IMR-90 (cell line): ENCODE measurements around the gene CEP128. TPM values are rescaled to one million over a fixed set of nuclear protein-coding genes. Genes with fewer than 3 reads are reported as not detected.
A peak's percentile ranks its signal among the peaks of the same experiment; 100 is the strongest.

Experiments used
- ATAC-seq: fragments of 200-7000 bp; cut with Tn5 transposase; 2 replicates; pipeline ENCODE4 v1.9.1; 2020; ENCODE audit warnings: low read depth, mild to moderate bottlenecking, moderate library complexity
- BruUV-seq: library from RNA; stranded (reverse); fragments of 400-500 nt; replicated peaks from 2 replicates; lab custom pipeline; 2021; lab: Mats Ljungman, UMichigan
- CTCF ChIA-PET: fragments of 300-600 bp; formaldehyde crosslinking; extraction: SDS; loops from one replicate; lab custom pipeline; 2021; ENCODE audit warnings: antibody characterized with exemption; lab: Yijun Ruan, JAX
- POLR2A ChIA-PET: fragments of 300-600 bp; sonication (Branson Sonifier 250); formaldehyde crosslinking; loops from one replicate; lab custom pipeline; 2022; ENCODE audit warnings: antibody characterized with exemption; ENCODE audit not compliant: unreplicated experiment; lab: Charles Lee
- DNase-seq: peaks from one replicate; pipeline ENCODE4 v3.0.0; 2013
- H2AFZ ChIP-seq: replicated peaks from 2 replicates; pipeline ENCODE3; 2013; ENCODE audit warnings: low read length, mild to moderate bottlenecking; ENCODE audit not compliant: poor library complexity
- H2AK5ac ChIP-seq: 2 replicates; pipeline ENCODE4 v1.6.1; 2013; ENCODE audit warnings: low read depth, low read length, inconsistent platforms
- H2AK9ac ChIP-seq: replicated peaks from 2 replicates; pipeline ENCODE3; 2013; ENCODE audit warnings: mild to moderate bottlenecking, low read depth, low read length, moderate library complexity; ENCODE audit not compliant: poor library complexity
- H2BK120ac ChIP-seq: 2 replicates; pipeline ENCODE4 v1.6.1; 2013; ENCODE audit warnings: low read depth, low read length, inconsistent platforms
- H2BK15ac ChIP-seq: 3 replicates; pipeline ENCODE4 v1.6.1; 2013; ENCODE audit warnings: low read depth, low read length, inconsistent platforms
- H2BK20ac ChIP-seq: 2 replicates; pipeline ENCODE4 v1.6.1; 2013; ENCODE audit warnings: low read depth, mild to moderate bottlenecking, inconsistent platforms, low read length, moderate library complexity
- H2BK5ac ChIP-seq: 2 replicates; pipeline ENCODE4 v1.6.1; 2013; ENCODE audit warnings: mild to moderate bottlenecking, low read depth, low read length, inconsistent platforms; ENCODE audit not compliant: poor library complexity, severe bottlenecking
- H3K14ac ChIP-seq: replicated peaks from 2 replicates; pipeline ENCODE4 v1.6.1; 2013; ENCODE audit warnings: low read depth, low read length, inconsistent platforms
- H3K18ac ChIP-seq: 2 replicates; pipeline ENCODE4 v1.6.1; 2013; ENCODE audit warnings: low read depth, low read length, control low read depth
- H3K23ac ChIP-seq: 2 replicates; pipeline ENCODE4 v1.6.1; 2013; ENCODE audit warnings: low read depth, low read length, inconsistent platforms
- H3K27ac ChIP-seq: 2 replicates; pipeline ENCODE4 v1.5.1; 2013; ENCODE audit warnings: mild to moderate bottlenecking, control low read depth, low read length; ENCODE audit not compliant: insufficient read depth
- H3K27me3 ChIP-seq: 2 replicates; pipeline ENCODE4 v1.6.1; 2013; ENCODE audit warnings: low read length; ENCODE audit not compliant: control insufficient read depth, insufficient read depth
- H3K36me3 ChIP-seq: 2 replicates; pipeline ENCODE4 v1.6.1; 2013; ENCODE audit warnings: low read length, mixed read lengths; ENCODE audit not compliant: control insufficient read depth, insufficient read depth
- H3K4ac ChIP-seq: 2 replicates; pipeline ENCODE4 v1.6.1; 2013; ENCODE audit warnings: low read depth, low read length, inconsistent platforms
- H3K4me1 ChIP-seq: 2 replicates; pipeline ENCODE4 v1.6.1; 2013; ENCODE audit warnings: low read length, mixed read lengths; ENCODE audit not compliant: control insufficient read depth, insufficient read depth
- H3K4me2 ChIP-seq: 2 replicates; pipeline ENCODE4 v1.6.1; 2013; ENCODE audit warnings: low read depth, mild to moderate bottlenecking, control low read depth, low read length, moderate library complexity
- H3K4me3 ChIP-seq: 2 replicates; pipeline ENCODE4 v1.5.1; 2013; ENCODE audit warnings: low read depth, mild to moderate bottlenecking, control low read depth, low read length, moderate library complexity; ENCODE audit not compliant: insufficient read depth
- H3K56ac ChIP-seq: 2 replicates; pipeline ENCODE4 v1.6.1; 2013; ENCODE audit warnings: low read length, inconsistent platforms; ENCODE audit not compliant: insufficient read depth; ENCODE audit errors: extremely low read depth
- H3K79me1 ChIP-seq, 2 experiments: 2 replicates each; pipeline ENCODE4 v1.6.1; 2013; ENCODE audit warnings: low read length in 2 of 2, inconsistent platforms in 1 of 2, low read depth in 1 of 2
- H3K9ac ChIP-seq: 2 replicates; pipeline ENCODE4 v1.6.1; 2013; ENCODE audit warnings: low read depth, low read length, control low read depth
- H3K9me1 ChIP-seq: 2 replicates; pipeline ENCODE4 v1.6.1; 2013; ENCODE audit warnings: low read length, inconsistent platforms; ENCODE audit not compliant: insufficient read depth
- H3K9me3 ChIP-seq: 2 replicates; pipeline ENCODE4 v1.6.1; 2013; ENCODE audit warnings: low read length; ENCODE audit not compliant: control insufficient read depth, insufficient read depth
- H4K20me1 ChIP-seq: 2 replicates; pipeline ENCODE4 v1.6.1; 2013; ENCODE audit warnings: low read length, inconsistent platforms; ENCODE audit not compliant: insufficient read depth
- H4K5ac ChIP-seq: 2 replicates; pipeline ENCODE4 v1.6.1; 2013; ENCODE audit warnings: mild to moderate bottlenecking, low read depth, low read length, control low read depth
- H4K8ac ChIP-seq, 2 experiments: 2 replicates each; pipeline ENCODE4 v1.6.1; 2013; ENCODE audit warnings: low read depth in 2 of 2, low read length in 2 of 2, control low read depth in 1 of 2, inconsistent platforms in 1 of 2
- H4K91ac ChIP-seq: 2 replicates; pipeline ENCODE4 v1.6.1; 2013; ENCODE audit warnings: low read depth, low read length, inconsistent platforms; ENCODE audit not compliant: insufficient read depth
- MAFK ChIP-seq: IDR thresholded peaks from 2 replicates; pipeline ENCODE4 v1.6.1; 2012; ENCODE audit warnings: low read depth, low read length, improper control_type of control experiment
- MXI1 ChIP-seq: IDR thresholded peaks from 2 replicates; pipeline ENCODE4 v1.6.1; 2012; ENCODE audit warnings: low read depth, mild to moderate bottlenecking, low read length, moderate library complexity, borderline replicate concordance
- WGBS, 2 experiments: methylation state at CpG; one replicate each; pipeline versions ENCODE4 v1.1.5 to v1.1.7; 2013; ENCODE audit warnings: missing lambda C conversion rate in 2 of 2; ENCODE audit not compliant: insufficient read length in 1 of 2; ENCODE audit errors: extremely low coverage in 2 of 2; 5-methylcytosine and 5-hydroxymethylcytosine counted together
- dilution Hi-C: fragments of 300-500 bp; cut with HindIII; formaldehyde crosslinking; loops from one replicate; pipeline ENCODE4 v1.14.3; 2018; ENCODE audit warnings: low sequenced_read_pairs; ENCODE audit not compliant: unreplicated experiment
- in situ Hi-C: fragments of 300-500 bp; cut with MboI; formaldehyde crosslinking; loops from 3 replicates; pipeline ENCODE4 v1.14.3; 2019; ENCODE audit warnings: low sequenced_read_pairs, inconsistent platforms, mixed read lengths
- intact Hi-C: fragments of 100-400 bp; cut with micrococcal nuclease; formaldehyde crosslinking; loops from 2 replicates; pipeline ENCODE4 v1.10.0; 2022
- polyA plus RNA-seq, 3 experiments: library from polyadenylated mRNA; depleted of rRNA; stranded (reverse); fragments of >200 nt; gene quantifications; 2 replicates each; pipeline ENCODE4 v1.2.3, GENCODE V29; 2012; ENCODE audit warnings: low replicate concordance in 1 of 3
- total RNA-seq: library from RNA; depleted of rRNA; stranded (reverse); fragments of >200 nt; gene quantifications from 2 replicates; pipeline ENCODE4 v1.2.3, GENCODE V29; 2012

Gene CEP128
- total and polyA plus RNA-seq, 2 of the 4 experiments (the other 2 are of a cell fraction): 1.9 to 5.7 TPM

GRCh38 chr14:80754696-80755095 is 186.8 kb downstream of the CEP128 start:
- Histone ChIP-seq H2AK5ac (no peak overlapping the region), H3K9ac (no peak overlapping the region), H3K18ac (no peak overlapping the region), H3K36me3 (no peaks in the 10 kb centered on the region), H3K27me3 (no peaks in the 10 kb centered on the region), H3K4me3 (no peak overlapping the region), H3K14ac (no peak overlapping the region), H4K8ac (no peak overlapping the region), H2BK120ac (no peak overlapping the region), H2AK9ac (no peak overlapping the region), H4K20me1 (no peaks in the 10 kb centered on the region), H3K4me2 (no peak overlapping the region), H3K4ac (no peak overlapping the region), H3K27ac (no peak overlapping the region), H3K56ac (no peak overlapping the region), H2BK5ac (no peak overlapping the region), H3K9me3 (no peaks in the 10 kb centered on the region), H4K91ac (no peak overlapping the region), H4K5ac (no peak overlapping the region), H2BK20ac (no peak overlapping the region), H2AFZ (no peak overlapping the region), H3K9me1 (no peaks in the 10 kb centered on the region), H2BK15ac (no peak overlapping the region), H3K79me1 (no peaks in the 10 kb centered on the region), H3K4me1 (no peaks in the 10 kb centered on the region), H3K23ac (no peak overlapping the region)
- WGBS, 2 experiments: 100% methylated on average over 1 of the region's 7 CpGs; no CpG with 5 or more reads in 1 of the 2 experiments
- POLR2A ChIA-PET: no interaction called here
- peak; percentile 72 for TF ChIP-seq MAFK
- TF ChIP-seq MXI1: no peak
- BruUV-seq: no TSS peak
- DNase-seq: no peak
- intact Hi-C loops (no loop called here), in situ Hi-C loops (no loop called here), dilution Hi-C loops (no loop called here)
- no peak for ATAC-seq
- CTCF ChIA-PET: interaction anchor here (0.7 kb wide), 1 partner anchor 20 kb away, joined by 3 read pairs; no protein-coding TSS in a partner anchor
